Superior temporal gyrus (tissue), 1 donor: Measurements from ENCODE around the gene ZNF697.
A peak's percentile ranks its signal among the peaks of the same experiment; 100 is the strongest.

Experiments used
- DNase-seq: peaks from one replicate; pipeline ENCODE4 v3.0.0-alpha.2; 2016; ENCODE audit errors: extremely low spot score

Gene ZNF697

DNA sequence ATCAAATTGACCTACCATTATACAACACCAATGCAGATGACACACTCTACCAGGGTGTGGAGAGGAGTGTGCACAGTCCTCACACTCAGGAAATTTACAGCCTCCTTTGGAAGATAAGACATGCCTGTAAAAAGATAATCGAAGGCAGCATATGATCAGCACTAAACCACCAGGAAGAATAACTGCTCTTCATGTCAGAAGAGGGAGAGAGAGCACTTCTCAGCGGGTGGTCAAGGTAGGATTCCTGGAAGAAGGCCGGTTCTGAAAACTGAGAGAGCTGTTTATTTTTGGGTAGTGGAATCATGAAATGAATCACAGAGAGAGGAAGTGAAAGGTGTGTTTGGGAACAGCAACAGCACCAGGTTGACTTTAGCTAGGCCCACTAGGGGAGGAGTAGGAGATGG, 14.0 kb upstream of the ZNF697 start:
- no peak for DNase-seq

DNA sequence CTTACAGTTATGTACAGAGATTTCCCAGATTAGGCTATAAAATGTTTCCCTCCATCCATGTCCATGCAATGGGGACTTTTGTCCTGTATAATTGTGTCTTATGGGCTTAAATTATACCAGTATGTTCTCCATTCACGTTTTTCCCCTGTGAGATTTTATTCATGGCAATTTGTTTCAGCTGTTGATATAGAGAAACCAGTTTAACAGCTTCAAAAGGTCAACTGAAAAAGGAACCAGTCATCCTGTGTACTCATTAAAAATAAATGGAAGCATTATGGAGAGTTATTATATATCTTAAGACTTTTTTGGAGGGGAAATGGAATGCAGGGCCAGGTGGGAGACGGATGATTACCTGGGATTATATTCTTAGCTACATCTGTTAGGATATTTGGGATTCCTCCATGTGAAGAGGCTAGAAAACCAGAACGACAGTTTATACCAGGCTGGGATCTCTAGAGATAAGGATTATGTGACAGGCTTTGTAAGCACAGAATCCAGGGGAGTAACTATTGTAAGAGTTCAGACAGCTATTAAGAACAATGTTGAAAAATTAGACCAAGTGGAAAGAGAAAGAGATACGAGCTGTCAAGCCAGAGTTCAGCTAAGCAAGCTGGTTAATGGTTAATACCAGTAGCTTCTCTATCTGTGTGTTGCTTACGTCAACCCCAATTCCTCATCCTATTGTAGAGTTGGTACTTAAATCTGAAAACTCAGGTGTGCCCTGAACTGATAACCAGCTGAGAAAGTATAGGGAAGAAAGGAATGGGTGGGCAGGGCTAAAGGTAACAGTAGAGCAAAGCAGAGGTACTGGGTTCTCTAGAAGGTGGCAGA, 12.4 kb upstream of the ZNF697 start:
- no peak for DNase-seq

DNA sequence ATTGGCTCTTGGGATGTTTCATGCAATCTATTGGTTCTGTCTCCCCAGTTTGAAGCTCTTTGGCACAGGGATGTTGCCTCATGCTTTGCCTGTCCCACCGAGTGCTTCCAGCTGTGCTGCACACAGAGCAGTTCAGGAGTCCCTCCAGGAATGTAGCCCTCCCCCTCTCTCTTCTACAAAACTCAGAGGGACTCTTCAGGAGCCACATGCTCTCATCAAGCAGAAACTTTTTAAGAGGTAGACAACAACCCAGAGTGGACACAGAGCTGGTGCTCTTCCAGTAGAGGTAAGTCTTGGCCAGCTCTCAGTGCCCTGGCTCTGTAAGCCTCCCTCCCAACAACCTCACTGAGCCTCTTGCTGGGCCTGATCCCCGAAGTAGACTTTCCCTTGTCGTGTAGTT, 11.6 kb upstream of the ZNF697 start:
- no peak for DNase-seq

DNA sequence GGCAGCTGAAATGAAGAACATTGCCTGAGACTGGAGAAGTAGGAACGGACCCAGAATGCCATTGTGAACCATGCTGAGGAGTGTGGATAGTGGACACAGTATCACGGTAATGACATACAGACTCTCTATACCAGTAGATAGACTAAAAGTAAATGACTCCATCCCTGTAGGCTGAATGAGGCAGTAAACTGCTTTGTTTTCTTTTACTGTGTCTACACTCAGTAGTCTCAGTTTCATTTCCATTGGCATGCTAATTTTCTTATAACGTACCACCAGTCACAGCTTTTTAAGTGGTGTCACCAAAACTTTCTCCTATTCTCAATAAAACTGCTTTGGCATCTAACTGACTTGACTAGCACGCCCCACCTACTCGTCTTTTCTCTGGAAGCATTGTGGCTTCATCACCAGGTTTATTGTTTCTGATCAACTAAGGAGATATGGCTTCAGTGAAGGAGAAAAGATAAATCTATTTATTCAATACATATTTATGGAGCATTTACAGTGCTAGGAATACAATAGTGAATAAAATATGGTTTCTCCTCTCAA, 8.4 kb upstream of the ZNF697 start:
- DNase-seq = no peak

DNA sequence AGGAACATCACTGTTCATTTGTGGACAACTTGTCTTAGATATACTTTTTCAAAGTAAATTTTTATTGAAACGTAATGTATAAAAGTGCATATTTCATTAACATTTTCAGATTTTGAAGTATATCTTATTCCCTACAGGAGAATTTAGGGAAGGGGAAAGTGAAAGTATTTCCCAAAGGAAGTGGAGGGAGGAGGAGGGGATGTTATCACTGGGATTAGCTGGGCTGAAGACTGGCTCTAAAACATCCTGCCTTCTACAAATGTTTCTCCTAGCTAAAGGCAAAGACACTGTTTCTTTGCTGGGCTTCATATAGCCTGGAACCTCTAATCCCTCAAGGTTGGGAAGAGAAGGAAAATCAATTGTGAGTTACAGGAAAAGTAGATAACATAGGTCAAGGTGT, 7.1 kb upstream of the ZNF697 start:
- no peak for DNase-seq

DNA sequence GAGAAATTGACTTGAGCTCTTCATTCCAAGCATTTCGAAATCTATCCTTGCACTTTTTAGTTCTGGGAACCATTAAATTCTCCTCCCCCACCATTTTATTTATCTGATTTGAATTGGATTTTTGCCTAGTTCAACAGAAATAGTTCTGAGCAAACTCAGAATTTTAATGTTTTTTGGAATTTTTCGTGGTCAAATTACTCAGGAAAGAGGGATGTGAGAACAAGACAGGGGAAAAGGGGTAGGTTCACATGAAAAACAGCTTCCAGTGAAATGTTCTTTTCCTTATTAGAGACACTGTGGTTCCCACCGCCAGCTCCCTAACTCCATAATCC, 5.7 kb upstream of the ZNF697 start:
- no peak for DNase-seq

DNA sequence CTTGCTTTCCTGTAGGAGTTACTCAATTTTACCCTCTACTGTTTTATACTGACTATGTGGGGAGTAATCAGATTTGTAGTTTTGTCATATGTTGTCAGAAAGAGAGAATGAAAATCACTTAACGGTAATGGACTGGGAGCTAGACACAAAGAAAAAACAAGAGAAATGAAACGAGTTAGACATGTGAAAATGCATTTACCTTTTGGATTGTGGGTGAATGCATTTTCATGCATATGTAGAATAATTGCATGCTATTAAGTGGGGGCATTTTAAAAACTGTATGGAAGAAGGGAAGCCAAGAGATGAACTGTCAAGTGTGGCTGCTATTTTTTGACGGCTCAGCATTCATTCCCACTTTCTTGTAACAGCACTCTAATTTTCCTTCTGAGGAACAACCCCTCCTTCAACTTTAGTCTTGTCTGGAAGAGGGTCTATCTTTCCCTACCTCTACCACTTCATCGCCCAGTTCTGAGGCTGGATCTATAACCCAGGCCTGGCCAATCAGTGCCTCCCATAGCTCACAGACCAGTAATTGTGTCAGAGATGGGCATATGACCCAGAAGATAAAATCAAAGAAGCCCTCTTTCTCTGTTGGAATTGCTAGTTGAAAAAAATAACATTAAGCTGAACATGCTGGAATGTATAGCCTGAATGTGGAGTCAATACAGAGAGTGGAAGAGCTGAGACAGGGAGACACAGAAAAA, 5.2 kb upstream of the ZNF697 start:
- DNase-seq = no peak

DNA sequence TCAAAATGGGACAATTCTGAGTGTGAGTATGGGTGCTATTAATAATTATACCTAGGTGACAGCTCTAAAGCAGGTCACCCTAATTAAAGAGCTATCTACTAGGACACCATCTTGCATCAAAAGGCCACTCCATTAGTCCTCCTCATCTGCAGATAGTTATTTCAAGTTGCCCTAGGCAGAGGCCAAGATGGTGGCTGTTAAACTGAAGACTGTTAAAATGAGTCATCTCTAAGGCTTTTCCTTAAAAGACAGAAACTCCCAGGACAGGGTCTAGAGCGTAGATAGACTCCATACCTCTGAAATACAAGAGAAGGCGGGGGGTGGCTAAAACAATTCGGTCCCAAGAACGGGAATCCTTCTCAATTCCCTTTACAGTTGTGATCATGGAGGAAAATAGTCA, 4.5 kb upstream of the ZNF697 start:
- no peak for DNase-seq

DNA sequence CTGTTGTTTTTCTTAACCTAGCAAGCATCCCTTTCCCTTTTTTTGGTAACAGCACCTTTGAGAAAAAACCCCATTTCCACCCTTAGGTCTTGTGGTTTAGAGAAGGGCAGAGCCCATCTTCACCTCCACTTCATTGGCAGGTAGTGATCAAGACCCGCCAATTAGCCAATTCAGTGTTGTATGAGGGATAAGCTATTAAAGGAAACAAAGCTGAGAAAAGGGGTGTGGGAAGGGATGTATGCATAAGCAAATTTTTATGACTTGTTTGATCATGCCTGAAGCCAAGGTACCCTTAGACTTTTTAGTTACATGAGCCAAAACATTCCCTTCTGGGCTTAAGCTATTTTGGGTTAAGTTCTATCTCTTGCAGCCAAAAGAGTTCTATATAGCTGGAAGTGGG, 3.6 kb upstream of the ZNF697 start:
- peak; percentile 47 for DNase-seq

DNA sequence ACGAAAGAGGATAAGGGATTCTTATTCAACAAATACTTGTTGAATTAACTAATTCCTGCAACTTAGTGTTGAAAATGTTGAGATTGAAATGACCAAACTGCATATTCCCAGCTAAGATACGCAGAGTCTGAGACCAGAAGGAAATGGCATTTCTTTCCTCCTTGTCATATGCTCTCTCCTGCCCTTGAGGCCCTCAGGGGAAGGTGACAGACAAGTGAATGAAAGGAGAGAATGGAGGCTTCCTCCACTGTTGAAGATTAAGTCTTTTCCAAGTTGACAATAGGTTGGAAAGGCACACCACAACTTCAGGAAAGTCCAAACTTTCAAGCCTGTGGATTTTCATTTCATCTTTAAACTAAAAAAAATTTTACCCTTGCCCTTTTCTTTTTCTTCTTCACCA, 3.1 kb upstream of the ZNF697 start:
- DNase-seq = no peak

DNA sequence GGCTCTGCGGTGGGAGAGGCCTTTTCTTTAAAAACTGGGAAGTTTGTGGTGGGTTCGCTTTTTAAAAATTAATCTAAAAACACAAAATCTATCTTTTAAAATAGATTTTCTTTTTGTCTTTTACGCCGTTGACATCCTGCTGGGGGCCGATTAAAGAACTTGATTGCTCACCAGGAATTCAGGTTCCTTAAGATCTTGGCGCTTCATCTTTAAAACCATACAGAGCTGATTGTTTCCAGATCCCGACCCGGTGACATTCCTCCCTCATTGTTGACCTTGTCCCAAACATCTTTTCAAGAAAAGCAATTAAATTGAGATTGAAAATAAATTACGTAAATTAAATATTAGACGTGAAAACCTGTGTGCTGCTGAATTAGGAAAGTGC, 546 bp upstream of the ZNF697 start:
- DNase-seq = no peak

DNA sequence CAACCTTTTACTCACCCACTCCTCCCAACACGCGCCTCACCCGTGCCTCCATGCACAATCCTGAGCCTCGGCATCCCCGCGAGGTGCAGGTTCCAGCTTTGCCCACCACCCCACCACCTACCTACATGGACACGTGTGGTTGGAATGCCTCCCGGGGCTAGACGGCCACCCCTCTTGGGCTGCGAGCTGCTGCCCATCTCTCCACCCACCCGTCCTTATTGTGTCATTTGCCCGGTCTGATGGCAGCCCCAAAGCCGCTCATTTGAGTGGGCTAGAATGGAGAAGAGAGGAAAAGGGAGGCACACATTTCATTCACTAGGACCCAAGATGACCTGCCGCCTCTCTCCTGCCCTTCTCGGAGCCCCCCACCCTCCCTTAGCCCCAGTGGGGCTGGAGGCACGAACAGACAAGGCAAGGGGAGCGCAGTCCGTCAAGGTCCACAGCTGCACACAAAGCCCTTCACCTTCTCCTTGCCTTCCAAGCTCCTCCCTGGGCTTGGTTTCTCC, 785 bp downstream of the ZNF697 start:
- no peak for DNase-seq

DNA sequence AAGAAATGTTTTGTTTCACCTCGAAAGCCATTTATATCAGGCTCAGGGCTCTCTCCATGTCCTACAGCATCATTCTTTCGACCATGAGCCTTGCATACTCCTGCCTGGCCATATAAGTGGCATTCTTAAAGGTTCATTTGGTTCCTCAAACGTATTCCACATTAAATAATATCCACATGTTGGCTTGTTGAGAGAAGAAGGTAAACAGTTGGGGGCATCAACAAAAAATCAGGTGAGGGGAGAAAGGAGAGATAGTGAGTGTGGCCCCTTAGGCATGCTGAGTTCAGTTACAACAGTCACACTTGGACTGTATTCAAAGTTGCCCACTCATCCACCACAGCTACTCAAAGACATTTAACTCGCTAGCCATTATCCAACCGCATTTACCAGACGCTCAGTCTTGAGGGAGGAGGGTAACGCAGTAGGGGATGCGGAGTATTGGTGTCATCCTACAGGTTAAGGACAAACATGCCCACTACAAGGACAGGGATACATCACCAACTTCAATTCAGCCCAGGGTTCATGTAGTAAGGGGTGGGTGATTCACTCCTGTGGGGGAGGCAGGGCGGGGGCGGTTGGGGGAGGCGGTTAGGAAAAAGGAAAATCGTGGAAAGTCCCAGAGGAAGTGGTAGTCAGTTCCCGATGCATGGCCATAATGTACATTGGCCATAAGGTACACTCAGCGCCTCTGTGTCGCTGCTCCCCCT, 1.4 kb downstream of the ZNF697 start:
- DNase-seq = no peak

DNA sequence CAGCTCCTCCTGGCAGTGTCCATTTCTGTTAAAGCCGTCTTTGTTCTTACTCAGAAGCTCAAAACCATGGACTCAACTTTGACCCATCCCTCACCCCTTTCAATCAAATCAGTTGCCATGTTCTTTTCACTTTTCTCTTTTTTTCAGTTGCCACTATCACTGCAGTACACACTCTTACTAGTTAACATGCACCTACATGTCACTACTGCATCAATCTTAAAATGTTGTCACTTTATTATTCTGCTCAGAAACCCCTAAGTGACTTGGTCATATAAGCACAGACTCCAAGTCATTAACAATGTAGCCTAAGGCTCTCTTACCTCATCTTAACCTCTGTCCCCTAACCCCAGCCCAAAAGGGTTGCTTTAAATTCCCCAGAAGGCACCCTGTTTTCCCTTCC, 9.0 kb downstream of the ZNF697 start:
- DNase-seq = no peak

DNA sequence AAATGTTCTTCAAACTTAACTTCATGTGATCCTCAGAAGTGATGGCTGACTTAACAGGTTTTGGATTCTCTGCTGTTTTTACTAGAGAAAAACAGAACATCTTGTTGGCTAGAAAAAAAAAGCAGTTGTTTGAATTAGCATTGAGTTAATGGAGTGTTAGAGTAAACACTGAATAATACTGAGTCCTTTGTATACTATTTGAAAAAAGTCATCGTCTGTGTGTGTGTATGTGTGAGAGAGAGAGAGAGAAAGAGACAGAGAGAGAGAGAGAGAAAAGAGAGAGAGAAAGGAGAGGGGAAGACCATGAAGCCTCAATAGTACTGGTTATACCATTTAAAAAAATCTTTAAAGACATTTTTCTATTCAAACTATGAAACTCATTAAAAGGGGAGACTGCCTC, 10.4 kb downstream of the ZNF697 start:
- no peak for DNase-seq

DNA sequence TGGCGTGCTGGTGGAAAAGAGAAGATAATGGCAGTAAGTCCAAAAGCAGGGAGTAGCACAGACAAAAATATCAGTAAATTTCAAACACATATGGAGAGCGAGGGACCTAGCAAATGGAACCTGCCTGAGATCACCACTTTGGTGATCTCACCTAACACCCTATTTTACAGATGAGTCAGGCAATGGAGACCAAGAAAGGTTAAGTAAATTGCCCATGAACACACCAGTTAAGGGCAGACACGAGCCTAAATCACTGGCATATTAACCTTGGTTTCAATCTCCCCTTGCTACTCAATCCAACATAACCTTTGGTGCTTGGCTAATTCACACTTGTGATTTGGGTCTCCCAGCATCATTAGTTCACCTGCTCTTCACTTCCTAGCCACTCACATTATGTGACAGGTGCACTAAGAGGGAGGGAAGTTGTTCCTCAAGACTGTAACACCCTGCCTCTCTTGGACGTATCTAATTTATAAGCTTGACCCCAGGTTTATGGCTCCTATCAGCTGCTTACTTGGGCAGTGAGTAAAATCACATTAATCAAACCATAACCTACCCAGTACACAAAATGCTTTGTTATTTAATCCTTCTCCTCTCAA, 11.5 kb downstream of the ZNF697 start:
- DNase-seq = no peak

DNA sequence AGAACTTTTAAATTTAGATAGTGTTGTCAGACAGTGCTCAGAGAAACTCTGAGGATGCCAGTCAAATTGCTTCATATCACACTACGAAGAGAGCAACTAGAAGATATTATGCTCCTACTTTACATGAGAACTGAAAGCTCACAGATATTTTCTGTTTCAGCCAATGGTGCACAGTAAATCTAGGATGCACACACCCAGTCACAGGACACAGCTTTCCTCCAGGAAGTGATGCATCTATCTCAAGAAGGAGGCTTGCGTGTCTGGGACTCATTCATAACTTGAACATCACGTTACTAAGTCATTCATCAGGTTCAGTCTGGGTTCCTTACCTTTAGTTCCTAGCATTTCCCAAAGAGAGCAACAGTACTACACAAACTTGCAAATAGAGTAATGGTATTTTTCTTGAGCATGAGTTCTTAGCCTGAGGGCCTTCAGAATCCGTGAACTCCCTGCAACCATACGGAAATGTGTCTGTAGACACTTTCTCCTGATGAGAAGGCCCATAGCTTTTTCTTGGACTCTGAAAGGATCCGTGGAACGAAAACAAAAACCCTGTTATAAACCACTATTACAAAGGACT, 12.2 kb downstream of the ZNF697 start:
- no peak for DNase-seq

DNA sequence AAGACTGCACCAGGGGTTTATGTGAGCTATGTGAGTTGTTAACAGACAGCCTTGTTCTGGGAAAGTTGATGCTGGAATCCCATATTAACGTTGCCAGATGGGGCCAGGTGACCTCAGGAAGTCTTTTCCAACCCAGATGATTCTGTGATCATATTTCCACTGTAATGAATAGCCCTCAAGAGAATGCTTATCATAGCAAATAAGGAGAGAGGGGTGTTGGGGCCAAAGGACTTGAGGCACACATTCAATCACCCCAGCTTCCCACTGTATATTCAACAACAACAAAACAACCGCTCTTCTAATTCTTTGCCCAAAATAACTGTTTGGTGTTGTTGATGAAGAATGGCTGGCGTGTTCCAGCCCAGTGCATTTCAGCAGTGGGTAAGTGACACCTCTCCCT, 14.1 kb downstream of the ZNF697 start:
- no peak for DNase-seq

DNA sequence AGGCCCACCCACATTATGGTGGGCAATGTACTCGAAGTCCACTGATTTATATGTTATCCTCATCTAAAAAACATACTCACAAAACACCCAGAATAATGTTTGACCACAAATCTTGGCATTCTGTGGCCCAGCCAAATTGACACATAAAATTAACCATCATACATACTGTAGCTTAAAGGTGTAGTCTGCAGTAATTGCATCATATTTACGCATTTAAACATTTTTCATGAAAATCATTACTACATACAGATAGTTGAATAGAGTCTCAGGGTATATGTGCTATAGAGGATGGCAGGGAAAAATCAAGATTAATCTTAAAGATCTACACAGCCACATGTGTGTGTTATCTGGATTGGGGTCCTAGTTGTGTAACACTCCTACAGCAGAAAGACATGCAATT, 14.5 kb downstream of the ZNF697 start:
- DNase-seq = no peak

DNA sequence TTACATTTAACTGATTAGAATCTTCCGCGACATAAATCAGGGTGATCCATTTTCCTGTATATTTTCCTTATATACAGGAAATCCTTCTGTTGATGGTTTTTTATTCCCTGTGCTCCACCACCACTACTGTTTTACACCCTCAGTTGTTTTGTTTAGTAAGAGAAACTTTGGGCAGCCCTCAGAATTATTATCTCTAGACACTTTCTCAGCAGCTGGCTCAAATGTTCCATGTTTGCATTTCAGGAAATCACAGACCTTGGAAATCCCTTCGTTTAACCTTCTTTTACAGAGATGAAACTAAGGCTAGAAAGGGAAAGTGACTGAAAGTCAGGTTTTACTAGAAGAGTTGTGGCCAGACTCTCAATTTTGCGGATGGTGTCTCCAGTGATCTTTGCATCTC, 15.2 kb downstream of the ZNF697 start:
- DNase-seq = no peak

DNA sequence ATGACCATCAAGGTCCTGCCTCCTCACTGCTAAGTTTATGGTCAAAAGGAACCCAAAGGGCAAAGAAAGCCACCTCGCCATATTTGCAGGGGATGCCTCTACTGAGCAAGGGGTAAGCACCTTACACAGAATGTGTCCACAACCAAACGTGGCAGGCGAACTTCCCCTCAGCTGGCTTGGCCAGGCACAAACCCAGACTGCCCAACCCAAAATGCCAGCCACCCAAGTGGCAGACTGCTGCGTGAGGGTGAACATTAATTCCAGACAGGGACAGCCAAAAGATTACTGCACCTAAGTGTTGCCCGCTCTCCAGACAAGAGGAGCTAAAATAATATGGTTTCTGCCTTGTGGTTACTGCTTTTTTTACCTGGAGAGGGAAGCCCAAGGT, 16.0 kb downstream of the ZNF697 start:
- no peak for DNase-seq
